BLaER1 (cell line): Measurements from ENCODE around the gene PRKG1.

Source experiments
- H3K27ac ChIP-seq: shearing (Covaris generic); formaldehyde crosslinking; 2 replicates; pipeline ENCODE4 v1.8.1; 2022
- H3K27me3 ChIP-seq: shearing (Covaris generic); formaldehyde crosslinking; 2 replicates; pipeline ENCODE4 v1.8.1; 2022
- H3K36me3 ChIP-seq: shearing (Covaris generic); formaldehyde crosslinking; 2 replicates; pipeline ENCODE4 v1.8.1; 2022
- H3K4me1 ChIP-seq: shearing (Covaris generic); formaldehyde crosslinking; 2 replicates; pipeline ENCODE4 v1.8.1; 2022
- H3K4me2 ChIP-seq: shearing (Covaris generic); formaldehyde crosslinking; 2 replicates; pipeline ENCODE4 v1.8.1; 2022
- H3K4me3 ChIP-seq: shearing (Covaris generic); formaldehyde crosslinking; 2 replicates; pipeline ENCODE4 v1.8.1; 2022
- H3K9ac ChIP-seq: shearing (Covaris generic); formaldehyde crosslinking; 2 replicates; pipeline ENCODE4 v1.8.1; 2022
- H3K9me3 ChIP-seq: shearing (Covaris generic); formaldehyde crosslinking; 2 replicates; pipeline ENCODE4 v1.8.1; 2022
- H4K20me1 ChIP-seq: shearing (Covaris generic); formaldehyde crosslinking; 2 replicates; pipeline ENCODE4 v1.8.1; 2022
- Cebpa-rat ChIP-seq: shearing (Covaris generic); IDR thresholded peaks from 2 replicates; pipeline ENCODE4 v1.8.1; 2022

Gene PRKG1

GRCh38 chr10:51075043-51075872 lies 971 bp downstream of the PRKG1 start:
- Histone ChIP-seq H4K20me1 (no peaks in the 10 kb centered on the region), H3K27me3 (peaks cover 30% of the 10 kb centered on the region), H3K9ac (no peak overlapping the region), H3K9me3 (peaks cover 5% of the 10 kb centered on the region; the same call in 1 of the 2 replicates), H3K4me1 (no peaks in the 10 kb centered on the region; the same call in 1 of the 2 replicates), H3K36me3 (no peaks in the 10 kb centered on the region), H3K4me3 (peak overlapping the region; percentile 64), H3K27ac (no peak overlapping the region), H3K4me2 (peak overlapping the region; percentile 82)
- no peak for TF ChIP-seq Cebpa-rat

GRCh38 chr10:51075873-51076229 lies 1.6 kb downstream of the PRKG1 start:
- Histone ChIP-seq H3K9ac (no peak overlapping the region), H3K4me3 (no peak overlapping the region), H4K20me1 (no peaks in the 10 kb centered on the region), H3K27ac (no peak overlapping the region), H3K4me2 (no peak overlapping the region), H3K4me1 (no peaks in the 10 kb centered on the region; the same call in 1 of the 2 replicates), H3K9me3 (peaks cover 5% of the 10 kb centered on the region; the same call in 1 of the 2 replicates), H3K27me3 (peaks cover 30% of the 10 kb centered on the region), H3K36me3 (no peaks in the 10 kb centered on the region)
- peak; percentile 36; the same call in 1 of the 2 replicates for TF ChIP-seq Cebpa-rat

GRCh38 chr10:51076299-51076841 lies 2.1 kb downstream of the PRKG1 start:
- no peak overlapping the region for H3K27ac ChIP-seq
- no peak for TF ChIP-seq Cebpa-rat
- no peaks in the 10 kb centered on the region; the same call in 1 of the 2 replicates for H3K4me1 ChIP-seq
- H3K4me2 ChIP-seq: no peak overlapping the region
- H3K4me3 ChIP-seq: no peak overlapping the region
- no peaks in the 10 kb centered on the region for H3K36me3 ChIP-seq
- peaks cover 5% of the 10 kb centered on the region; the same call in 1 of the 2 replicates for H3K9me3 ChIP-seq
- H4K20me1 ChIP-seq: no peaks in the 10 kb centered on the region
- H3K9ac ChIP-seq: no peak overlapping the region
- H3K27me3 ChIP-seq: peaks cover 30% of the 10 kb centered on the region

GRCh38 chr10:51077074-51077473 lies 2.8 kb downstream of the PRKG1 start:
- H3K27me3 ChIP-seq: peaks cover 30% of the 10 kb centered on the region
- H3K4me1 ChIP-seq: no peaks in the 10 kb centered on the region; the same call in 1 of the 2 replicates
- TF ChIP-seq Cebpa-rat: no peak
- no peaks in the 10 kb centered on the region for H3K36me3 ChIP-seq
- H3K9ac ChIP-seq: no peak overlapping the region
- no peak overlapping the region for H3K4me3 ChIP-seq
- no peak overlapping the region for H3K27ac ChIP-seq
- no peaks in the 10 kb centered on the region for H4K20me1 ChIP-seq
- H3K9me3 ChIP-seq: peaks cover 5% of the 10 kb centered on the region; the same call in 1 of the 2 replicates
- H3K4me2 ChIP-seq: no peak overlapping the region

- H3K36me3 ChIP-seq: no peaks in the 10 kb centered on the region
- H3K4me1 ChIP-seq: no peaks in the 10 kb centered on the region; the same call in 1 of the 2 replicates
- H4K20me1 ChIP-seq: no peaks in the 10 kb centered on the region
- H3K4me3 ChIP-seq: no peak overlapping the region
- peaks cover 5% of the 10 kb centered on the region; the same call in 1 of the 2 replicates for H3K9me3 ChIP-seq
- peaks cover 30% of the 10 kb centered on the region for H3K27me3 ChIP-seq
- TF ChIP-seq Cebpa-rat: no peak
- no peak overlapping the region for H3K9ac ChIP-seq
- no peak overlapping the region for H3K4me2 ChIP-seq
- no peak overlapping the region for H3K27ac ChIP-seq
These were observed 3.2 kb downstream of the PRKG1 start for GRCh38 chr10:51077507-51077906.

GRCh38 chr10:51079331-51079730 lies 5.0 kb downstream of the PRKG1 start:
- Histone ChIP-seq H3K9ac (no peak overlapping the region), H4K20me1 (no peaks in the 10 kb centered on the region), H3K4me1 (no peaks in the 10 kb centered on the region), H3K4me3 (no peak overlapping the region), H3K27ac (no peak overlapping the region), H3K9me3 (peaks cover 5% of the 10 kb centered on the region; the same call in 1 of the 2 replicates), H3K27me3 (peaks cover 16% of the 10 kb centered on the region), H3K4me2 (no peak overlapping the region), H3K36me3 (no peaks in the 10 kb centered on the region)
- no peak for TF ChIP-seq Cebpa-rat

- Histone ChIP-seq H3K4me2 (no peak overlapping the region), H3K9ac (no peak overlapping the region), H3K4me3 (no peak overlapping the region), H3K36me3 (no peaks in the 10 kb centered on the region), H3K27ac (no peak overlapping the region), H3K9me3 (peaks cover 3% of the 10 kb centered on the region; the same call in 1 of the 2 replicates), H3K27me3 (peaks cover 11% of the 10 kb centered on the region), H4K20me1 (no peaks in the 10 kb centered on the region), H3K4me1 (no peaks in the 10 kb centered on the region)
- no peak for TF ChIP-seq Cebpa-rat
These were observed 5.5 kb downstream of the PRKG1 start for GRCh38 chr10:51079766-51080165.

GRCh38 chr10:51080311-51081006 lies 6.2 kb downstream of the PRKG1 start:
- Histone ChIP-seq H3K4me3 (no peak overlapping the region), H3K27me3 (peaks cover 4% of the 10 kb centered on the region; the same call in 1 of the 2 replicates), H3K9me3 (no peaks in the 10 kb centered on the region), H3K4me1 (no peaks in the 10 kb centered on the region), H3K27ac (no peak overlapping the region), H3K4me2 (no peak overlapping the region), H3K36me3 (no peaks in the 10 kb centered on the region), H4K20me1 (no peaks in the 10 kb centered on the region), H3K9ac (no peak overlapping the region)
- TF ChIP-seq Cebpa-rat: no peak

GRCh38 chr10:51082857-51083256 lies 8.6 kb downstream of the PRKG1 start:
- Histone ChIP-seq H3K4me1 (no peaks in the 10 kb centered on the region), H3K9me3 (no peaks in the 10 kb centered on the region), H3K27me3 (no peaks in the 10 kb centered on the region), H3K4me3 (no peak overlapping the region), H4K20me1 (no peaks in the 10 kb centered on the region), H3K36me3 (no peaks in the 10 kb centered on the region), H3K9ac (no peak overlapping the region), H3K4me2 (no peak overlapping the region), H3K27ac (no peak overlapping the region)
- TF ChIP-seq Cebpa-rat: no peak

GRCh38 chr10:51083356-51083853 lies 9.1 kb downstream of the PRKG1 start:
- no peak overlapping the region for H3K4me3 ChIP-seq
- no peaks in the 10 kb centered on the region for H3K36me3 ChIP-seq
- H3K9me3 ChIP-seq: no peaks in the 10 kb centered on the region
- no peaks in the 10 kb centered on the region for H4K20me1 ChIP-seq
- no peaks in the 10 kb centered on the region for H3K4me1 ChIP-seq
- H3K4me2 ChIP-seq: no peak overlapping the region
- no peak overlapping the region for H3K9ac ChIP-seq
- no peak for TF ChIP-seq Cebpa-rat
- no peaks in the 10 kb centered on the region for H3K27me3 ChIP-seq
- no peak overlapping the region for H3K27ac ChIP-seq
